EL (cell line): ENCODE measurements around the gene WDR35.

Experiments used
- DNase-seq: peaks from one replicate; pipeline ENCODE4 v3.0.0-alpha.2; 2016

The WDR35 gene

GRCh38 chr2:19989667-19990415, at the start of gene WDR35:
TSS of gene WDR35 (minus strand) at chr2:19990105. CDS start at chr2:19990015, 90 bp downstream.
- peak; percentile 89 for DNase-seq

- no peak for DNase-seq
Measured at GRCh38 chr2:20037660-20038059, 47.8 kb upstream of the WDR35 start.

- DNase-seq, result no peak
Measured at GRCh38 chr2:20035955-20036666, 46.2 kb upstream of the WDR35 start.

GRCh38 chr2:20034821-20035220, 44.9 kb upstream of the WDR35 start:
- no peak for DNase-seq

GRCh38 chr2:20034218-20034617, 44.3 kb upstream of the WDR35 start:
- DNase-seq, result no peak

GRCh38 chr2:20033322-20033721, 43.4 kb upstream of the WDR35 start:
- DNase-seq, result no peak

GRCh38 chr2:20030224-20030623, 40.3 kb upstream of the WDR35 start:
- no peak for DNase-seq

GRCh38 chr2:20027705-20028434, 38.0 kb upstream of the WDR35 start:
- DNase-seq, result peak; percentile 53

GRCh38 chr2:20027260-20027677, 37.4 kb upstream of the WDR35 start:
- DNase-seq, result peak; percentile 18

- DNase-seq, result peak; percentile 59
Measured at GRCh38 chr2:20025065-20025786, 35.3 kb upstream of the WDR35 start.

GRCh38 chr2:20023688-20024087, 33.8 kb upstream of the WDR35 start:
- DNase-seq, result no peak

GRCh38 chr2:20021405-20022009, 31.6 kb upstream of the WDR35 start:
- DNase-seq, result no peak

- DNase-seq, result no peak
Measured at GRCh38 chr2:20019747-20020146, 29.8 kb upstream of the WDR35 start.

GRCh38 chr2:20018601-20019152, 28.8 kb upstream of the WDR35 start:
- no peak for DNase-seq

GRCh38 chr2:20016346-20016745, 26.4 kb upstream of the WDR35 start:
- no peak for DNase-seq

- peak; percentile 58 for DNase-seq
Measured at GRCh38 chr2:20015482-20016083, 25.7 kb upstream of the WDR35 start.

- no peak for DNase-seq
Measured at GRCh38 chr2:20013126-20013849, 23.4 kb upstream of the WDR35 start.

- peak; percentile 51 for DNase-seq
Measured at GRCh38 chr2:20012282-20013125, 22.6 kb upstream of the WDR35 start, which contains the start of gene MATN3. TSS of gene MATN3 (minus strand) at chr2:20012668. CDS start at chr2:20012631, 37 bp downstream.

GRCh38 chr2:20012032-20012281, 22.1 kb upstream of the WDR35 start:
- no peak for DNase-seq
